BE2C (cell line): ENCODE measurements around the gene KIF26A. TPM values are rescaled to one million over a fixed set of nuclear protein-coding genes. Genes with fewer than 3 reads are reported as not detected.
A peak's percentile ranks its signal among the peaks of the same experiment; 100 is the strongest.

Experiments used
- DNase-seq: peaks from one replicate; pipeline ENCODE4 v3.0.0-alpha.2; 2020
- H3K27me3 ChIP-seq: fragments of 250-450 bp; sonication (Bioruptor Pico); 2 replicates; pipeline ENCODE4 v1.5.1; 2020; ENCODE audit warnings: mild to moderate bottlenecking
- H3K36me3 ChIP-seq: fragments of 250-450 bp; sonication (Bioruptor Pico); 2 replicates; pipeline ENCODE4 v1.5.1; 2020; ENCODE audit warnings: mild to moderate bottlenecking
- H3K4me1 ChIP-seq: fragments of 250-450 bp; sonication (Bioruptor Pico); 2 replicates; pipeline ENCODE4 v1.5.1; 2020
- H3K4me3 ChIP-seq: 2 replicates; pipeline ENCODE4 v1.5.1; 2011; ENCODE audit warnings: low read depth, low read length
- H3K9me3 ChIP-seq: fragments of 250-450 bp; sonication (Bioruptor Pico); 2 replicates; pipeline ENCODE4 v1.5.1; 2020
- CTCF ChIP-seq: IDR thresholded peaks from 2 replicates; pipeline ENCODE4 v1.5.1; 2012; ENCODE audit warnings: mild to moderate bottlenecking, low read depth, low read length
- polyA plus RNA-seq: library from polyadenylated mRNA; unstranded; fragments of >200 nt; gene quantifications from one replicate; pipeline ENCODE4 v1.2.1, GENCODE V29; 2012; ENCODE audit warnings: low read depth, missing spikeins; ENCODE audit not compliant: insufficient read length, insufficient read depth

KIF26A gene
- polyA plus RNA-seq: 87.1 TPM

- H3K4me3 ChIP-seq: peak within 1 kb of the TSS; percentile 87
- no peaks in the 10 kb centered on the region for H3K27me3 ChIP-seq
- peaks cover 16% of the 10 kb centered on the region for H3K4me1 ChIP-seq
- TF ChIP-seq CTCF: no peak
- DNase-seq: peak; percentile 93
- no peaks in the 10 kb centered on the region for H3K9me3 ChIP-seq
- peaks cover 37% of the 10 kb centered on the region for H3K36me3 ChIP-seq
These were observed at the start of gene KIF26A for GRCh38 chr14:104138098-104138717. Gene KIF26A, plus strand, starts transcription at chr14:104138587. Its CDS starts 136 bp downstream, at chr14:104138723.

GRCh38 chr14:104090071-104090748 is 48.2 kb upstream of the KIF26A start:
- TF ChIP-seq CTCF: no peak
- DNase-seq: no peak
- H3K36me3 ChIP-seq: no peaks in the 10 kb centered on the region
- no peaks in the 10 kb centered on the region for H3K27me3 ChIP-seq
- H3K9me3 ChIP-seq: no peaks in the 10 kb centered on the region
- H3K4me1 ChIP-seq: peaks cover 10% of the 10 kb centered on the region
- H3K4me3 ChIP-seq: no peak overlapping the region

- Histone ChIP-seq H3K27me3 (no peaks in the 10 kb centered on the region), H3K4me1 (peaks cover 10% of the 10 kb centered on the region), H3K4me3 (no peak overlapping the region), H3K9me3 (no peaks in the 10 kb centered on the region), H3K36me3 (no peaks in the 10 kb centered on the region)
- no peak for TF ChIP-seq CTCF
- DNase-seq: peak; percentile 36
These were observed 47.1 kb upstream of the KIF26A start for GRCh38 chr14:104091061-104091926.

- no peaks in the 10 kb centered on the region for H3K27me3 ChIP-seq
- no peaks in the 10 kb centered on the region for H3K36me3 ChIP-seq
- H3K9me3 ChIP-seq: no peaks in the 10 kb centered on the region
- no peak overlapping the region for H3K4me3 ChIP-seq
- H3K4me1 ChIP-seq: peaks cover 13% of the 10 kb centered on the region
- no peak for TF ChIP-seq CTCF
- DNase-seq: peak; percentile 7
These were observed 46.2 kb upstream of the KIF26A start for GRCh38 chr14:104091927-104092771.

- H3K4me3 ChIP-seq: no peak overlapping the region
- DNase-seq: peak; percentile 14
- no peaks in the 10 kb centered on the region for H3K36me3 ChIP-seq
- H3K27me3 ChIP-seq: no peaks in the 10 kb centered on the region
- TF ChIP-seq CTCF: no peak
- H3K9me3 ChIP-seq: no peaks in the 10 kb centered on the region
- peaks cover 13% of the 10 kb centered on the region for H3K4me1 ChIP-seq
These were observed 45.4 kb upstream of the KIF26A start for GRCh38 chr14:104092931-104093365.
